ENCODE results near the gene CUL5.
A peak's percentile ranks its signal among the peaks of the same experiment; 100 is the strongest.

Gene CUL5

DNA sequence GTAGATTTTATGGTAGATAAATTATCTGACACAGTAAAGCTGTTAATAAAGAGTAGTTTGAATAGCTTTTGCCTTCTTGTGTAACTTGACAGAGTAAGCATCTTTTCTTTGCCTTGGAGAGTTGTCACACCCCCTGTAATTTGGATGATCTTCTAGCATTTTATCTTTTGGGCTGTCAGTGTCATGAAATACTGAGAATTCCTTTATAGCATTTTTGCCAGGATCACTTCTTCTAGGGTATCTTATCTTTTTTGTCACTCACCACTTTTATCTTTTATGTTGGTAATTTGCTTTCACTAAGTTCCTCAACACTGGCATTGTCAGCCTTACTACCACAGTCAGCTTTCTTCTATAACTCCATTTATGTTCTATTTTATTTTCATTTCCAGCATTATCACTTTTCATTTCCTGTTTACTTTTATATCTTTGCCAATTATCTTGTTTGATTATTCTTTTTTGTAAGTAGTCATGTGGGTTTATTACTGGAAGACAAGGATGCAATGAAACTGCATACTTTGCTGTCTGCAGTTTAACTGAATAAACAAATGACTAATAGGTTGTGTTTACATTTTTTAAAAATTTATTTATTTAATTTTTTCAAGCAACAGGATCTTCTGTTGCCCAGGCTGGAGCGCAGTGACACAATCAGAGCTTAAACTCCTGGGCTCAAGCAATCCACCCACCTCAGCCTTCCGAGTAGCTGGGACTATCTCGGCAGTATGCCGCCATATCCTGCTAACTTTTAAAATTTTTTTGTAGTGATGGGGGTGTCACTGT lies 84.6 kb downstream of the CUL5 start:
- H3K4me3 ChIP-seq (ENCODE audit: low read length): no peak overlapping the region
- H3K4me1 ChIP-seq (ENCODE audit: low read length): peaks cover 6% of the 10 kb centered on the region
- no peak overlapping the region for H3K9ac ChIP-seq (ENCODE audit: low read length)
- no peaks in the 10 kb centered on the region for H3K27me3 ChIP-seq (ENCODE audit: low read depth, low read length)
- no peaks in the 10 kb centered on the region for H3K9me3 ChIP-seq (ENCODE audit: insufficient read depth, low read length)
- H4K20me1 ChIP-seq (ENCODE audit: insufficient read depth, low read length): no peaks in the 10 kb centered on the region
- no peak for TF ChIP-seq EZH2phosphoT487 (IDR thresholded peaks at IDR 0.05; ENCODE audit: low read depth)
- TF ChIP-seq, protein P1, sequence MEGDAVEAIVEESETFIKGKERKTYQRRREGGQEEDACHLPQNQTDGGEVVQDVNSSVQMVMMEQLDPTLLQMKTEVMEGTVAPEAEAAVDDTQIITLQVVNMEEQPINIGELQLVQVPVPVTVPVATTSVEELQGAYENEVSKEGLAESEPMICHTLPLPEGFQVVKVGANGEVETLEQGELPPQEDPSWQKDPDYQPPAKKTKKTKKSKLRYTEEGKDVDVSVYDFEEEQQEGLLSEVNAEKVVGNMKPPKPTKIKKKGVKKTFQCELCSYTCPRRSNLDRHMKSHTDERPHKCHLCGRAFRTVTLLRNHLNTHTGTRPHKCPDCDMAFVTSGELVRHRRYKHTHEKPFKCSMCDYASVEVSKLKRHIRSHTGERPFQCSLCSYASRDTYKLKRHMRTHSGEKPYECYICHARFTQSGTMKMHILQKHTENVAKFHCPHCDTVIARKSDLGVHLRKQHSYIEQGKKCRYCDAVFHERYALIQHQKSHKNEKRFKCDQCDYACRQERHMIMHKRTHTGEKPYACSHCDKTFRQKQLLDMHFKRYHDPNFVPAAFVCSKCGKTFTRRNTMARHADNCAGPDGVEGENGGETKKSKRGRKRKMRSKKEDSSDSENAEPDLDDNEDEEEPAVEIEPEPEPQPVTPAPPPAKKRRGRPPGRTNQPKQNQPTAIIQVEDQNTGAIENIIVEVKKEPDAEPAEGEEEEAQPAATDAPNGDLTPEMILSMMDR (IDR thresholded peaks at IDR 0.05; ENCODE audit: low read depth, low read length): no peak
- no peak overlapping the region for H3K27ac ChIP-seq (ENCODE audit: low read length)
- H3K36me3 ChIP-seq (replicated peaks; ENCODE audit: low read depth, low read length): peaks cover 11% of the 10 kb centered on the region
- no peak overlapping the region for H2AFZ ChIP-seq (ENCODE audit: low read depth, low read length)
- H3K79me2 ChIP-seq (ENCODE audit: low read length): no peaks in the 10 kb centered on the region
- no peak overlapping the region for H3K4me2 ChIP-seq (ENCODE audit: low read length)

DNA sequence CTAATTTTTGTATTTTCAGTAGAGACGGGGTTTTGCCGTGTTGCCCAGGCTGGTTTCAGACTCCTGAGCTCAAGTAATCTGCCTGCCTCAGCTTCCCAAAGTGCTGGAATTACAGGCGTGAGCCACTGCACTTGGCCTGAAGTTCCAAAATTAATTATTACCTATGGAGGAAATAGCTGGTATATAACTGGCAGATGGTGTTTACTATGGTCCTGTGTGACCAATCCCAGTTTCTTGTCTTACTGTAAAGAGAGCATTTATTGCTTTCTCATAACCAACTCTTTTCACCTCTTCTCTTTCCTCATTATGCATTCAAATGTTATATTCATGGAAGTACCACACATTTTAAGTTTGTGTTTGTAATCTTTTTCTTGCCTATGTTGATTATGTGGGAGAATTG lies 88.5 kb downstream of the CUL5 start:
- no peak for TF ChIP-seq EZH2phosphoT487 (IDR thresholded peaks at IDR 0.05; ENCODE audit: low read depth)
- TF ChIP-seq, protein P1 (IDR thresholded peaks at IDR 0.05; ENCODE audit: low read depth, low read length): no peak
- H3K4me1 ChIP-seq (ENCODE audit: low read length): peaks cover 6% of the 10 kb centered on the region
- no peaks in the 10 kb centered on the region for H3K27me3 ChIP-seq (ENCODE audit: low read depth, low read length)
- no peak overlapping the region for H3K4me2 ChIP-seq (ENCODE audit: low read length)
- H3K9ac ChIP-seq (ENCODE audit: low read length): no peak overlapping the region
- no peaks in the 10 kb centered on the region for H4K20me1 ChIP-seq (ENCODE audit: insufficient read depth, low read length)
- no peak overlapping the region for H3K27ac ChIP-seq (ENCODE audit: low read length)
- no peak overlapping the region for H2AFZ ChIP-seq (ENCODE audit: low read depth, low read length)
- no peaks in the 10 kb centered on the region for H3K79me2 ChIP-seq (ENCODE audit: low read length)
- H3K4me3 ChIP-seq (ENCODE audit: low read length): no peak overlapping the region
- H3K36me3 ChIP-seq (replicated peaks; ENCODE audit: low read depth, low read length): peaks cover 13% of the 10 kb centered on the region
- H3K9me3 ChIP-seq (ENCODE audit: insufficient read depth, low read length): no peaks in the 10 kb centered on the region

GRCh38 chr11:108101090-108101775 lies 92.5 kb downstream of the CUL5 start:
- H4K20me1 ChIP-seq (ENCODE audit: insufficient read depth, low read length): no peaks in the 10 kb centered on the region
- H3K36me3 ChIP-seq (replicated peaks; ENCODE audit: low read depth, low read length): peaks cover 9% of the 10 kb centered on the region
- H3K27me3 ChIP-seq (ENCODE audit: low read depth, low read length): no peaks in the 10 kb centered on the region
- H3K27ac ChIP-seq (ENCODE audit: low read length): no peak overlapping the region
- no peak overlapping the region for H2AFZ ChIP-seq (ENCODE audit: low read depth, low read length)
- no peak overlapping the region for H3K4me3 ChIP-seq (ENCODE audit: low read length)
- no peaks in the 10 kb centered on the region for H3K79me2 ChIP-seq (ENCODE audit: low read length)
- H3K4me2 ChIP-seq (ENCODE audit: low read length): no peak overlapping the region
- no peaks in the 10 kb centered on the region for H3K9me3 ChIP-seq (ENCODE audit: insufficient read depth, low read length)
- H3K9ac ChIP-seq (ENCODE audit: low read length): no peak overlapping the region
- TF ChIP-seq, protein P1 (IDR thresholded peaks at IDR 0.05; ENCODE audit: low read depth, low read length): no peak
- H3K4me1 ChIP-seq (ENCODE audit: low read length): no peaks in the 10 kb centered on the region

DNA sequence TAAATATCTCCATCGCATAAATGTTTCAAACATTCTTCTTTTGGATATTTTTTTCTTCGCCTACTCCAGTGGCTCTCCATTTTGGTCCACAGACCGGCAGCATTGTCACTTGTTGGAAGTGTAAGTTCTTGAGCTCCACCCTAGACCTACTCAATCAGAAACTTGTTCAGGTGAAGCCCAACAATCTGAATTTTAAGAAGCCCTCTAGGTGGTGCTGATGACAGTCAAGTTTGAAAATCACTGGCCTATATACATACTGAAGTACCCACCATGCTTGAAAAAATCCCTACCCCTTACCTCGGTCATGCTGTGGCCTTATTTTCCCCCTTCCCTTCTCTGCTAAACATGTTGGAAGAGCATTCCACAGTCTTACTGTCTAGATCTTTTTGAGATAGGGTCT lies 102.4 kb downstream of the CUL5 start:
- no peaks in the 10 kb centered on the region for H3K9me3 ChIP-seq (ENCODE audit: insufficient read depth, low read length)
- no peaks in the 10 kb centered on the region for H3K27me3 ChIP-seq (ENCODE audit: low read depth, low read length)
- TF ChIP-seq EZH2phosphoT487 (IDR thresholded peaks at IDR 0.05; ENCODE audit: low read depth): no peak
- TF ChIP-seq, protein P1 (IDR thresholded peaks at IDR 0.05; ENCODE audit: low read depth, low read length): peak; percentile 20; the same call in 1 of the 2 replicates
- no peaks in the 10 kb centered on the region for H3K79me2 ChIP-seq (ENCODE audit: low read length)
- no peaks in the 10 kb centered on the region for H3K4me1 ChIP-seq (ENCODE audit: low read length)
- H4K20me1 ChIP-seq (ENCODE audit: insufficient read depth, low read length): no peaks in the 10 kb centered on the region
- no peak overlapping the region for H3K4me3 ChIP-seq (ENCODE audit: low read length)
- no peak overlapping the region for H3K27ac ChIP-seq (ENCODE audit: low read length)
- H3K4me2 ChIP-seq (ENCODE audit: low read length): no peak overlapping the region
- no peak overlapping the region for H3K9ac ChIP-seq (ENCODE audit: low read length)
- no peaks in the 10 kb centered on the region for H3K36me3 ChIP-seq (replicated peaks; ENCODE audit: low read depth, low read length)
- no peak overlapping the region for H2AFZ ChIP-seq (ENCODE audit: low read depth, low read length)

Measured in OCI-LY3 (cell line).